Amniotic stem cell (primary cell): ENCODE results near the gene SMYD3.
"Not testable (repeated sequence)": the region's sequence is repeated elsewhere in the genome, so short reads cannot be mapped to it uniquely, and the experiment has no call there.

ENCODE experiments used
- DNase-seq: peaks from one replicate; lab custom pipeline; 2025; lab: John Stamatoyannopoulos, UW

SMYD3 gene

GRCh38 chr1:245837718-245838117 is 669.4 kb downstream of the SMYD3 start:
- no peak for DNase-seq

- no peak for DNase-seq
These were observed 671.7 kb downstream of the SMYD3 start for GRCh38 chr1:245835386-245835785.

- no peak for DNase-seq
These were observed 673.1 kb downstream of the SMYD3 start for GRCh38 chr1:245834002-245834401.

- no peak for DNase-seq
These were observed 674.1 kb downstream of the SMYD3 start for GRCh38 chr1:245832771-245833527.

GRCh38 chr1:245831518-245831917 is 675.6 kb downstream of the SMYD3 start:
- DNase-seq = no peak

GRCh38 chr1:245829826-245830225 is 677.3 kb downstream of the SMYD3 start:
- no peak for DNase-seq

GRCh38 chr1:245829194-245829593 is 677.9 kb downstream of the SMYD3 start:
- no peak for DNase-seq

- no peak for DNase-seq
These were observed 679.8 kb downstream of the SMYD3 start for GRCh38 chr1:245827301-245827700.

GRCh38 chr1:245825128-245825901 is 681.8 kb downstream of the SMYD3 start:
- no peak for DNase-seq

GRCh38 chr1:245823408-245824147 is 683.5 kb downstream of the SMYD3 start:
- DNase-seq = no peak

GRCh38 chr1:245822996-245823395 is 684.1 kb downstream of the SMYD3 start:
- DNase-seq = peak; percentile 39

GRCh38 chr1:245818363-245818762 is 688.7 kb downstream of the SMYD3 start:
- DNase-seq = not testable (repeated sequence)

- not testable (repeated sequence) for DNase-seq
These were observed 690.6 kb downstream of the SMYD3 start for GRCh38 chr1:245816496-245816895.

- no peak for DNase-seq
These were observed 692.4 kb downstream of the SMYD3 start for GRCh38 chr1:245814651-245815050.

GRCh38 chr1:245812278-245812677 is 694.8 kb downstream of the SMYD3 start:
- no peak for DNase-seq

- no peak for DNase-seq
These were observed 696.2 kb downstream of the SMYD3 start for GRCh38 chr1:245810789-245811337.

GRCh38 chr1:245810181-245810769 is 696.8 kb downstream of the SMYD3 start:
- DNase-seq = no peak

- DNase-seq = no peak
These were observed 697.7 kb downstream of the SMYD3 start for GRCh38 chr1:245809361-245809760.

GRCh38 chr1:245807954-245808719 is 698.9 kb downstream of the SMYD3 start:
- DNase-seq = no peak

- no peak for DNase-seq
These were observed 699.8 kb downstream of the SMYD3 start for GRCh38 chr1:245807306-245807705.

GRCh38 chr1:245805532-245805931 is 701.5 kb downstream of the SMYD3 start:
- no peak for DNase-seq
